Subcutaneous abdominal adipose tissue (tissue), 5 donors: Measurements from ENCODE around the gene C10orf90.

Experiments used
- H3K27ac ChIP-seq: one replicate; pipeline ENCODE4 v1.7.0; 2013; ENCODE audit warnings: low read depth, mild to moderate bottlenecking, inconsistent platforms, low read length, moderate library complexity
- H3K27me3 ChIP-seq, 5 donors: one replicate each; pipeline ENCODE4 v1.7.0; 2013; ENCODE audit warnings: low read length in 5 of 5, inconsistent platforms in 1 of 5; ENCODE audit not compliant: control insufficient read depth in 5 of 5, insufficient read depth in 4 of 5
- H3K36me3 ChIP-seq, 5 donors: one replicate each; pipeline ENCODE4 v1.7.0; 2013; ENCODE audit warnings: low read length in 5 of 5; ENCODE audit not compliant: control insufficient read depth in 5 of 5, insufficient read depth in 5 of 5
- H3K4me1 ChIP-seq, 5 donors: one replicate each; pipeline ENCODE4 v1.7.0; 2013; ENCODE audit warnings: low read length in 5 of 5, mild to moderate bottlenecking in 3 of 5, moderate library complexity in 1 of 5; ENCODE audit not compliant: control insufficient read depth in 5 of 5, insufficient read depth in 5 of 5
- H3K4me3 ChIP-seq, 5 donors: one replicate each; pipeline ENCODE4 v1.7.0; 2013; ENCODE audit warnings: low read length in 5 of 5, low read depth in 1 of 5
- H3K9ac ChIP-seq, 5 donors: one replicate each; pipeline ENCODE4 v1.7.0; 2013; ENCODE audit warnings: low read length in 5 of 5, mild to moderate bottlenecking in 4 of 5, moderate library complexity in 3 of 5
- H3K9me3 ChIP-seq, 5 donors: one replicate each; pipeline ENCODE4 v1.7.0; 2013; ENCODE audit warnings: low read length in 5 of 5; ENCODE audit not compliant: control insufficient read depth in 5 of 5
- donor health status: healthy.
- donor health status: healthy.
- donor health status: healthy.
- donor health status: healthy.
- donor health status: healthy.

The C10orf90 gene

DNA sequence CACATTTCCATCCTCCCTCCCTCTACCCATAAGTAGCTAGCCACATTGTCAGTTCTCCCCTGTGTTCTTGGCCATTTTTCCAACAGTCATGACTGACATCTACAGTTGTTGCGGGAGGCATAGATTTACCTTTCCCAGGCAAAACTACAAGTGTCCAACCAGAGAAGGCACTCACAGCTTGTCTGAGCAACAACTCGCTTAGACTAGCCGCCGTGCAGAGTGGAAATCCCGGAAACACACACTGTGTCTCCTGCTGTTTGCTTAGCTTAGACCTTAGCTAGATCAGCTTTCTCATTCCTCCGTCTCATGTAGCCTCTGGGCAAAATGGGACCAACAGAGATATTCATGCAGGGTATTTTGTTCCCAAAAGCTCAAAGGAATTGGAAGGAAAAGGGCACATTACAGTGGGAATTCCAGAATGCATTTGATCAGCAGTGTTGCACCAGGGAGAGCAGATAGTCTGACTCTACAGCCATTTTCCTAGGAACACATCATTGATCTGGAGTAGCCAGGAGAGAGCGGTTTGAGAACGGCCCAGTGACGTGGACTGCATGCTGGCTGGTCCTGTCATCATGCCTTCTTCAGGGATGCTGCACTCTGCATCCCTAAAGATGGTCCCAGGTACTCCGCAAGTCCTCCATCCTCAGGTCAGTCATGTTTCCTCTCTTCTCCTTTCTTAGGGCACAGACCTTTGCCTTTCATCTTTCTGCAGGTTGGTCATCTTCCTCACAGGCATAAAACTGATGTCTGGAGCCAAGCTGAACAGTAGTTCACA lies 89.4 kb downstream of the C10orf90 start:
- no peaks in the 10 kb centered on the region for H3K4me1 ChIP-seq
- no peaks in the 10 kb centered on the region for H3K9me3 ChIP-seq
- H3K4me3 ChIP-seq: no peak overlapping the region
- H3K9ac ChIP-seq: no peak overlapping the region
- H3K27ac ChIP-seq: no peak overlapping the region
- H3K27me3 ChIP-seq: peaks cover 0 to 5% (median 2%) of the 10 kb centered on the region in 5 donors
- no peaks in the 10 kb centered on the region for H3K36me3 ChIP-seq

DNA sequence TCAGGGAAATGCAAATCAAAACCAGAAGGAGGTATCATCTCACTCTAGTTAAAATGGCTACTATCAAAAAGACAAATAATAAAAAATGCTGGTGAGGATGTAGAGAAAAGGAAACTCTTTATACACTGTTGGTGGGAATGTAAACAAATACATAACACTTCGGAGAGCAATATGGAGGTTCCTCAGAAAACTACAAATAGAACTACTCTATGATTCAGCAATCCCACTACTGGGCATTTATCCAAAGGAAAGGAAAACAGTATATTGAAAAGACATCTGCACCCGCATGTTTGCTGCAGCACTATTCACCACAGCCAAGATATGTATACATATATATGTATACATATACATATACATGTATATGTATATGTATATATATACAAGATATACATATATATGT lies 94.2 kb downstream of the C10orf90 start:
- Histone ChIP-seq H3K4me1 (no peaks in the 10 kb centered on the region), H3K27me3 (peaks cover 0 to 5% (median 0%) of the 10 kb centered on the region in 5 donors)

DNA sequence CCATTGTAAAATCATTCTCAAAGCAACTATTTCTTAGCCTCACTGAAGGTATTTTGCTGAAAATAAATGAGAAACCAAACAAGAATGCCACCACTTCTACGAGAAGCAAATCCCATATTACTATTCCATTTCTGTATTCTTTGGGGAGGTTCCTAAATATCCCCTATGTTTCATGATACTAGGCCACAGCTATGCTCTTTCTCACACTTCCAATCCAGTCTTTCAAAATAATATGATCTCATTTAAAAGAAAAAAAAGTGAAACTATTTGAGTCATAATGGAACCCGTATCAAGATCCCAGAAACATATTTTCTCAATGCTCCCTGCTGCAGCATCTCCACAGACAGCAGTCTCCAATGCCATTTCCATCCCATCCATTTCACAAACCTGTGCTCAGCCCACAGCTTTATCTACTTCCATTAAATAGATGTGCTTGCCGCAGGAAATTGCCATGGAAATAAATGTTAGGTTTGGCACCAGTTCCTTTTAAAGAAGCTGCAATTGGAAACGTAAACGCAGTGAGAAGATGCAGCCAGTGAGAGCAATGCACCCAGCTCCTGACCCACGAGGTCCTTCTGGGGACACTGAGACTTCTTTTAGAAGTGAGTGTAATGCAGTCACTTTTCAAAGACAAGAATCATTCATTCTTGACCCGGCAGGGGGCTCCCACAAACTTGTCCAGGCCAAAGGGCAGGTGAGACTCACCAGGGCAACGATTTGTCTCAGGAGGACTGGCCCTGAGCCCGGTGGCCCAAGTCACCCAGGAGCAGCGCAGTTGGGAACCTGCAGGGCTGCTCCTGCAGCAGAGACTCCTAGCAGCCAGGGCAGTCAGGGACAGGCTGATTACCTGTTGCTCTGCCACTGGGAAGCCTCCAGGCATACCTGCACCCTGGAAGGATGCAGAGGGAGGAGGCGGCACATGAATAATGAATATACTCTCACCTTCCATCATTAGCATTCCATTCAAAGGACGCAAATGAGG lies 99.6 kb downstream of the C10orf90 start:
- H3K27me3 ChIP-seq: peaks cover 0 to 6% (median 4%) of the 10 kb centered on the region in 5 donors
- H3K9me3 ChIP-seq: peaks cover 0 to 3% (median 0%) of the 10 kb centered on the region in 5 donors
- H3K9ac ChIP-seq: no peak overlapping the region
- no peaks in the 10 kb centered on the region for H3K36me3 ChIP-seq
- H3K4me1 ChIP-seq: no peaks in the 10 kb centered on the region
- H3K4me3 ChIP-seq: no peak overlapping the region
- H3K27ac ChIP-seq: no peak overlapping the region

More for the DNA sequence above, 94.2 kb downstream of the C10orf90 start:
- H3K9me3 ChIP-seq: peaks cover 0 to 3% (median 0%) of the 10 kb centered on the region in 5 donors
- no peak overlapping the region for H3K9ac ChIP-seq
- H3K27ac ChIP-seq: no peak overlapping the region
- no peak overlapping the region for H3K4me3 ChIP-seq
- H3K36me3 ChIP-seq: no peaks in the 10 kb centered on the region

DNA sequence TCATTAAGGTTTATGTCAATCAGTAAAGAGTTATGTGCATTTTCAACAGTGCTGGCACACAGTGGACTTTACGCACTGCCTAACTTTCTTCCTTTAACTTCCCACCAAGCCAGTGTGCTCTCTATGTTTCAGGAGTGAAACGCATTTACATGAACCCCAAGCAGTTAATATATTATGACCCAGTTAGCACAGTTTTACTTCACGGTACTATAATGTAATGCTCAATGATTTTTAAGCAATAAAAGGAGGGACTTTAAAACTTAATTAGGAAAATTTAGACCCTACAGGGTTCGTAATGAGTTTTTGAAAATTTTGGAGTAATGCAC lies 100.3 kb downstream of the C10orf90 start:
- H3K27me3 ChIP-seq: peaks cover 0 to 6% (median 4%) of the 10 kb centered on the region in 5 donors
- H3K9ac ChIP-seq: no peak overlapping the region
- H3K9me3 ChIP-seq: no peaks in the 10 kb centered on the region
- no peak overlapping the region for H3K4me3 ChIP-seq
- no peaks in the 10 kb centered on the region for H3K4me1 ChIP-seq
- H3K36me3 ChIP-seq: no peaks in the 10 kb centered on the region
- H3K27ac ChIP-seq: no peak overlapping the region

DNA sequence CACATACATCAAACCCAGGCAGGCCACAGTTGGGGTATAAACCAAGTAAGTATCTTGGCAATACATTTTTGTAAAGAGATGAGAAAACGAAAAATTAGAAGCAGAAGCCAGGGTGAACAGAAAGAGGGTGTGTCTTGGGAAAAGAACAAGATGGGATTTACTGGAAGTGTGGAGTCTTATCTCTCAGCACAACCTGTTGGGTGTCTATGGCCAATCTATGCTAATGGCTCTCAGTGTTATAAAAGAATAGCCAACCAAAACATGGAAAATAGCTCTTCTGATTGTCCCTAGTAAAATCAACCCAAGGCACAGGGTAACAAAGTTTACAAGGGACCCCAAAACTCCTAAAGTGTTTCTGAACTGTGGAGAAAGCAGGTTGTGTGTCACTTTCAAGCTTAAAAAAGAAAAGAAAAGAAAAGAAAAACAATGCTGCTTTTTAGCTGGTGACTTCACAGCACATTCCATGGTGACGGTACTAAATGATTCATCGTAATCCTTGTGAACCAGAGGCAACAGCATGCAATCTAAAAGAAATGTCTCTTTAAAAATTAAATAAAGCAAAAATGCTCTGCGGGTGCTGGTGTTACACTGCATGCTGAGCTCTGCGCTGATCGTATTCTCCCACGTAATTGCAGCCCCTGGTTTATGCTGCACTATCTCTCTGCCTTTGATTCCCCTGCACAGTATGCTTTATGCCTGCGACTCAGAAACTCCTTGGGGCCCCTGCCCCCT lies 100.8 kb downstream of the C10orf90 start:
- H3K36me3 ChIP-seq: no peaks in the 10 kb centered on the region
- H3K27me3 ChIP-seq: peaks cover 0 to 6% (median 4%) of the 10 kb centered on the region in 5 donors
- H3K9me3 ChIP-seq: no peaks in the 10 kb centered on the region
- no peak overlapping the region for H3K27ac ChIP-seq
- no peak overlapping the region for H3K4me3 ChIP-seq
- no peaks in the 10 kb centered on the region for H3K4me1 ChIP-seq
- no peak overlapping the region for H3K9ac ChIP-seq

DNA sequence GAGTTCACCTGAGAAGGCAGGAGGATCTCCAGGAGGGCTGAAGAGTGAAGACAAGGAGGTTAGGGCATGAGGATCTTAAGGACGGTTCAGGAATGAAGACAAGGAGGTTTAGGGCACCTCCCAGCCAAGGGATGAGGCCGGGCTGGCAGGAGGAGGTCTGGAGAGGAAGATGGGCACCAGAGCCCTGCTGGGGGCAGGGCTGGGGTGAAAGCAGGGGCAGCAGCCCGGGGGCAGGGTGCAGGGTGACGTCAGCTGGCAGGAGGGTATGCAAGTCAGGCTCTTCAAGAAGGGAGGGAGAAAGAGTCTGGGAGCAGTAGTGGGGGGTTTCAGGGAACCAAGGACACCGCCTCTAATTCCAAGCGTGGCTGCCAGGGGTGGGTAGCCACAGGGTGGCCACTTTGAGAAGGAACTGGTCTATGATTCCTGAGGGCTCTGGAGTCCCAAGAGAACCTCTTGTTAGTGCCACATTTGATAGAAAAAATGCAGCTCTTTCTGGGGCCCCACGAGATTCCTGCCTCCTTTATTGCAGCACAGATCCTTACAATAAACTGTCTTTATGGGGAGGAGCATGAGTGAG lies 101.6 kb downstream of the C10orf90 start:
- no peaks in the 10 kb centered on the region for H3K36me3 ChIP-seq
- H3K4me1 ChIP-seq: no peaks in the 10 kb centered on the region
- no peaks in the 10 kb centered on the region for H3K9me3 ChIP-seq
- no peak overlapping the region for H3K4me3 ChIP-seq
- H3K9ac ChIP-seq: no peak overlapping the region
- no peak overlapping the region for H3K27ac ChIP-seq
- H3K27me3 ChIP-seq: peaks cover 0 to 6% (median 4%) of the 10 kb centered on the region in 5 donors

DNA sequence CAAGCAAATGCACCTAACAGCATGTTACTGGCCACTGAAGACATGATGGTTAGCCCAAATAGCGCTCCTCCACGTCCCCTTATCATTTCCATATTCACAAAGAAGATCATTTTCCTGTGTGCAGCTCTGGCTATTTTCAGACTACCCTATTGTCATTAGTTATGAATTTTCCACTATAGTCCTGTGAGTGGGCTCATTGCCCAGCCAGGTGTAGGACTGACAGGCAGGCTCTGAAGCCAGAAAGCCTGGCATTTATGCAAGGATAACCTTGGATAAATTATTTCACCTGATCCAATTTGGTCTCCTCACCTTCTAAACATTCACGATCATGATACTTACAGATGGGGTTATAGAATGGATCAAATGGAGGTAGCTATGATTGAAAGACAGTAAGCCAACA lies 104.6 kb downstream of the C10orf90 start:
- no peak overlapping the region for H3K9ac ChIP-seq
- H3K4me1 ChIP-seq: peaks cover 0 to 14% (median 8%) of the 10 kb centered on the region in 5 donors
- peaks cover 0 to 4% (median 0%) of the 10 kb centered on the region in 5 donors for H3K27me3 ChIP-seq
- H3K4me3 ChIP-seq: no peak overlapping the region
- H3K27ac ChIP-seq: no peak overlapping the region
- H3K36me3 ChIP-seq: no peaks in the 10 kb centered on the region
- no peaks in the 10 kb centered on the region for H3K9me3 ChIP-seq

DNA sequence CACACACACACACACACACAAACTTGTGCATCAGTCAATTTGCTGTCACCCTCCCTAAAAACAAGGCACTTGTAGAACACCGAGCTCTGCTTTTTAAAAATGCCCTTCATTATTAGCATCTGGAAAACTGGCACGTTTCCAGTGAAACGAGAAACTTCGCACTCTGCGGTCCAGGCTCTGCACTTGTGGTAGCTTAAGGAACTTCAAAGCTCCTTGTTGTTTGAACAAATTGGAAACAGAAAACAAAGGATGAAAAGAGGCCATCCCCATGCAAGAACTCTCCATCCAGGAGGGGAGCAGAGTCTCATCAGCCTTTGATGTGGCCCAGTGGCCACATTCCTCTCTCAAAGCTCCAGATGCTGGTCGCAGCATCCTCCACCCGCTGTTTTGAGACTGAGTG lies 105.1 kb downstream of the C10orf90 start:
- Histone ChIP-seq H3K4me3 (no peak overlapping the region), H3K27me3 (peaks cover 0 to 4% (median 0%) of the 10 kb centered on the region in 5 donors), H3K9me3 (no peaks in the 10 kb centered on the region), H3K4me1 (peaks cover 0 to 14% (median 8%) of the 10 kb centered on the region in 5 donors), H3K9ac (no peak overlapping the region), H3K27ac (no peak overlapping the region), H3K36me3 (no peaks in the 10 kb centered on the region)

DNA sequence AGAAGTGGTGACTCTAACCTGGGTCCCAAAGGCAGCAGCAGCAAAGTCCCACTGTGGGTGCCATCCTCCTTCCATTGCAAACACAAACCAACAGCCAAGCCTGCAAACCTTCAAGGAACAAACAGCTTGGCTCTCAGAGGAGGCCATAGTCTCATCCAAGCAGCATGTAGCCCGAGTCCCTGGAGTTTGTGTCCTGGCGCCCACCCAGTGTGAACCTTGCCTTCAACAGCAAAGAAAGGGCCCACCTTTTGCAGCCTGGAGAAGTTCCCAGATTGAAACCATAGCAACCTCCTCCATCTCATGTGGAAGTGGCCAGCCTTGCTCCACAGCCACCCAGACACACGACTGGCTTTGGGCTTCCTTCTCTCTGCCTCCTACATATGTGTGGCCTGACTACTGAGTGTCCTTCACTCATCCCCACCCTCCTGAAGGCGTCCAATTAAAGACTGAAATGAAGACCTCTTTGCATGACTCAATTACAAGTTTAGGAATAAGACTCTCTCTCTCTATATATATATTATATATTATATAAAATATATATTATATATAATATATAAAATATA lies 106.1 kb downstream of the C10orf90 start:
- Histone ChIP-seq H3K4me1 (peaks cover 0 to 14% (median 8%) of the 10 kb centered on the region in 5 donors), H3K27ac (no peak overlapping the region)

More for the DNA sequence above, 106.1 kb downstream of the C10orf90 start:
- Histone ChIP-seq H3K4me3 (no peak overlapping the region), H3K27me3 (peaks cover 0 to 4% (median 0%) of the 10 kb centered on the region in 5 donors), H3K9ac (no peak overlapping the region), H3K9me3 (no peaks in the 10 kb centered on the region), H3K36me3 (no peaks in the 10 kb centered on the region)
